ENCODE measurements around the gene RTEL1.
"Not testable (repeated sequence)": the region's sequence is repeated elsewhere in the genome, so short reads cannot be mapped to it uniquely, and the experiment has no call there.

RTEL1 gene

GRCh38 chr20:63701051-63701328 lies 42.9 kb downstream of the RTEL1 start:
- no peak for DNase-seq (ENCODE audit: low read depth)

- no peak for DNase-seq (ENCODE audit: low read depth)
Measured at GRCh38 chr20:63701329-63702035, 43.4 kb downstream of the RTEL1 start.

- no peak for DNase-seq (ENCODE audit: low read depth)
Measured at GRCh38 chr20:63702036-63702665, 44.0 kb downstream of the RTEL1 start.

- no peak for DNase-seq (ENCODE audit: low read depth)
Measured at GRCh38 chr20:63702751-63703470, 44.8 kb downstream of the RTEL1 start.

- no peak for DNase-seq (ENCODE audit: low read depth)
Measured at GRCh38 chr20:63703471-63703975, 45.4 kb downstream of the RTEL1 start.

GRCh38 chr20:63703976-63704748 lies 46.0 kb downstream of the RTEL1 start:
- DNase-seq (ENCODE audit: low read depth), result no peak

- no peak for DNase-seq (ENCODE audit: low read depth)
Measured at GRCh38 chr20:63704749-63705117, 46.6 kb downstream of the RTEL1 start.

GRCh38 chr20:63705232-63706026 lies 47.3 kb downstream of the RTEL1 start:
- no peak for DNase-seq (ENCODE audit: low read depth)

- no peak for DNase-seq (ENCODE audit: low read depth)
Measured at GRCh38 chr20:63706027-63706695, 48.0 kb downstream of the RTEL1 start.

GRCh38 chr20:63706852-63707557 lies 48.9 kb downstream of the RTEL1 start:
- no peak for DNase-seq (ENCODE audit: low read depth)

GRCh38 chr20:63707558-63708300 lies 49.6 kb downstream of the RTEL1 start, which contains the start of the genes ARFRP1 and ZGPAT:
TSS of gene ARFRP1 (minus strand) at chr20:63707976. CDS start at chr20:63707091, 885 bp downstream.
TSS of gene ZGPAT (plus strand) at chr20:63708039. CDS start at chr20:63708581, 542 bp downstream.
- peak; percentile 66 for DNase-seq (ENCODE audit: low read depth)

- DNase-seq (ENCODE audit: low read depth), result no peak
Measured at GRCh38 chr20:63708301-63709148, 50.4 kb downstream of the RTEL1 start.

- no peak for DNase-seq (ENCODE audit: low read depth)
Measured at GRCh38 chr20:63709149-63709527, 51.0 kb downstream of the RTEL1 start.

- DNase-seq (ENCODE audit: low read depth), result no peak
Measured at GRCh38 chr20:63711085-63711645, 53.1 kb downstream of the RTEL1 start.

GRCh38 chr20:63712191-63712590 lies 54.1 kb downstream of the RTEL1 start:
- no peak for DNase-seq (ENCODE audit: low read depth)

GRCh38 chr20:63714858-63715257 lies 56.7 kb downstream of the RTEL1 start:
- DNase-seq (ENCODE audit: low read depth), result no peak

- no peak for DNase-seq (ENCODE audit: low read depth)
Measured at GRCh38 chr20:63718996-63719395, 60.9 kb downstream of the RTEL1 start.

- not testable (repeated sequence) for DNase-seq (ENCODE audit: low read depth)
Measured at GRCh38 chr20:63722967-63723622, 65.0 kb downstream of the RTEL1 start.
